Measurements from ENCODE around the gene DPYSL5.

Gene DPYSL5

GRCh38 chr2:26959331-26959730 lies 111.4 kb downstream of the DPYSL5 start:
- TF ChIP-seq TAF1 (IDR thresholded peaks at IDR 0.05; ENCODE audit: low read depth, low read length) (no peak), PAX5 (IDR thresholded peaks at IDR 0.05; ENCODE audit: insufficient read depth, low read length, severe bottlenecking) (no peak), POLR2A (IDR thresholded peaks at IDR 0.05; ENCODE audit: low read depth, low read length) (no peak), SPI1 (IDR thresholded peaks at IDR 0.05; ENCODE audit: low read depth, low read length) (no peak), POLR2AphosphoS5 (IDR thresholded peaks at IDR 0.05; ENCODE audit: low read depth, low read length) (no peak), POU2F2 (IDR thresholded peaks at IDR 0.05; ENCODE audit: low read depth, low read length) (no peak)
- DNase-seq (ENCODE audit: insufficient read length, low spot score), result no peak
- FAIRE-seq, result no peak

DNA sequence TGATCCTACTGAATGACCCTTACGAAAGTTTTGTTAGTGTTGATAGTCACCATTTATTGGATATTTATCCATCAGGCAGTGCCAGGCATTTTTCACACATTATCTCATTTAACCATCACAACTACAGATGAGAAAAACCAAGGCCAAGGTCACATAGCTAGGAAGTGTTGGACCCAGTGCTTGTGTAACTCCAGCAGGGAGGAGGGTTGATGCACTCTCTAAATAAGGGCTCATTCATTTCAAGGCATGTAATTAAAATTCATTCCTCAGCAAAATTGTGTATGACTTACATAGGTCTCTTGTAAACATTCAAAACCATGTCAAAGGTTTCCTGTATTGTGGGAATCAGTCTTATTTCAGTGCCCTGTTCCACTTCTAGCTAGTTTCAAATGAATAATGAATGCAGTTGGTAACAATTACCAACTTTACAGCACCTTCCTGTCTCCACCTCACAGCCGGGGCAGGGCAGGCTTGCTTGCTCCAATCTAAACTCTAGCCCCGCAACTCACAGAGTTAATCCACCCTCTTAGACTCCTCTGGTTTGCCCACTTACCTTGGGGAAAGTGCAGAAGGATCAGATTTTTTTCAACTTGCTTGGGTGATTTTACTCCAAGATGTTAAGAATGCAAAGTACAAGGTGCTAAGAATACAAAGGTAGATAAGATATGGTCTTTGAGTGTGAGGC lies 116.7 kb downstream of the DPYSL5 start:
- no peak for FAIRE-seq
- no peak for TF ChIP-seq POLR2AphosphoS5 (IDR thresholded peaks at IDR 0.05; ENCODE audit: low read depth, low read length)
- no peak for TF ChIP-seq PAX5 (IDR thresholded peaks at IDR 0.05; ENCODE audit: insufficient read depth, low read length, severe bottlenecking)
- no peak for TF ChIP-seq POLR2A (IDR thresholded peaks at IDR 0.05; ENCODE audit: low read depth, low read length)
- TF ChIP-seq TAF1 (IDR thresholded peaks at IDR 0.05; ENCODE audit: low read depth, low read length), result no peak
- no peak for TF ChIP-seq POU2F2 (IDR thresholded peaks at IDR 0.05; ENCODE audit: low read depth, low read length)
- no peak for TF ChIP-seq SPI1 (IDR thresholded peaks at IDR 0.05; ENCODE audit: low read depth, low read length)
- no peak for DNase-seq (ENCODE audit: insufficient read length, low spot score)

DNA sequence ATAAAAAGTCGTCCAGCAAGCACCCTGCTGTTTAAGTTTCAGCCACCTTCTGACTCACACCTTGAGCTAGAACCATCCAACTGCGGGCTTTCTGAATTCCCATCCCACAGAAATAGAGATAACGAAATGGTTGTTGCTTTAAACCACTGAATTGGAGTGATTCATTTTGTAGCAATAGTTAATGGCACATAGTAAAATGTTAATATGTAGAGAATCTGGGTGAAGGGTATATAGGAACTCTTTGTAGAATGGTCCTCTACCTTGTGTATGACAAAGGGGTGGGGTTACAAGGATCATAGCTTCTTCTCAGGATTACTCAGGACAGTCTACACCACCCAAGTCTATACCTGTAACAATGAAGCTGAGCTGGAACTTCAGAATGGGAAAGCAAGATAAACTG lies 120.1 kb downstream of the DPYSL5 start:
- DNase-seq (ENCODE audit: insufficient read length, low spot score) (no peak), FAIRE-seq (no peak)
- TF ChIP-seq SPI1 (IDR thresholded peaks at IDR 0.05; ENCODE audit: low read depth, low read length), result no peak
- TF ChIP-seq POU2F2 (IDR thresholded peaks at IDR 0.05; ENCODE audit: low read depth, low read length), result no peak
- TF ChIP-seq POLR2AphosphoS5 (IDR thresholded peaks at IDR 0.05; ENCODE audit: low read depth, low read length), result no peak
- TF ChIP-seq TAF1 (IDR thresholded peaks at IDR 0.05; ENCODE audit: low read depth, low read length), result no peak
- TF ChIP-seq POLR2A (IDR thresholded peaks at IDR 0.05; ENCODE audit: low read depth, low read length), result no peak
- TF ChIP-seq PAX5 (IDR thresholded peaks at IDR 0.05; ENCODE audit: insufficient read depth, low read length, severe bottlenecking), result no peak

- no peak for DNase-seq (ENCODE audit: insufficient read length, low spot score)
- TF ChIP-seq SPI1 (IDR thresholded peaks at IDR 0.05; ENCODE audit: low read depth, low read length) (0 out of 2 replicates have a peak, but pooled peaks have one; percentile 12), PAX5 (IDR thresholded peaks at IDR 0.05; ENCODE audit: insufficient read depth, low read length, severe bottlenecking) (no peak), POLR2A (IDR thresholded peaks at IDR 0.05; ENCODE audit: low read depth, low read length) (no peak), POLR2AphosphoS5 (IDR thresholded peaks at IDR 0.05; ENCODE audit: low read depth, low read length) (no peak)
- FAIRE-seq, result no peak
Observed at GRCh38 chr2:26969077-26969844, 121.3 kb downstream of the DPYSL5 start.

DNA sequence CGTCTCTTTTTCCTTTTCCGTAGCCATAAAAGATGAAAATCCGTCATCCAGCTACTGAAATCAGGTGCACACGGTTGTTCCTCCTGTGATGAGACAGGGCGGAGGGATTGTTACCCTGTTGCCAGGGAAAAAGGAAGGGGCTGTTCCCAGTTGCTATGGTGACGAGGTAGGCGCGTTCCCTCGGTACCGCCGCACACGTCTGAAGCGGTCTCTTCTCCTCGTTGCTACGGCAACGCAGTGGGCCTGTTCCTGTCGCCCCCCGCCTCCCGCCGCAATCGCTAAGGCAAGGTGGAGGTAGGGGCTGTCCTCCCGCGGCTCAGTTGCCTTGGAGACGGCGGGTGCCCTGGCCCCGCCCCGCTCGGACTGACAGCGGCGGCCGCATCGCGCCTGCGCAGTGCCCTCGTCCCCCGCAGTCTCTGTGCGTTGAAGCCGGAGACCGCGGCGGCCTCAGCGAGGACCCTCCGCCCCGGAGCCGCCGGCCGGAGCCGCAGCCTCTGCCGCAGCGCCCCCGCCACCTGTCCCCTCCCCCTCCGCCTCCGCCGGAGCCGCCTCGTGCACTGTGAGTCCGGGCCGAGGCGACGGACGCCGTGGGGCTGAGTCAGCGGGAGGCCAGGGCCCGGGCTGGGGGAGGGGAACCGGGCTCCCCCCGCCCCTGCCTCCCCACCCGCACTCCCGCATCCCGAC lies 122.5 kb downstream of the DPYSL5 start, which contains the start of gene MAPRE3:
TSS of gene MAPRE3 (plus strand) at position 394 of the 684 bp plus-strand sequence. CDS start 51,582 bp downstream, outside the sequence.
- FAIRE-seq (peak; percentile 91), DNase-seq (ENCODE audit: insufficient read length, low spot score) (peak; percentile 91)
- TF ChIP-seq POLR2AphosphoS5 (IDR thresholded peaks at IDR 0.05; ENCODE audit: low read depth, low read length) (no peak), POLR2A (IDR thresholded peaks at IDR 0.05; ENCODE audit: low read depth, low read length) (no peak), SPI1 (IDR thresholded peaks at IDR 0.05; ENCODE audit: low read depth, low read length) (no peak), PAX5 (IDR thresholded peaks at IDR 0.05; ENCODE audit: insufficient read depth, low read length, severe bottlenecking) (no peak), POU2F2 (IDR thresholded peaks at IDR 0.05; ENCODE audit: low read depth, low read length) (no peak)

DNA sequence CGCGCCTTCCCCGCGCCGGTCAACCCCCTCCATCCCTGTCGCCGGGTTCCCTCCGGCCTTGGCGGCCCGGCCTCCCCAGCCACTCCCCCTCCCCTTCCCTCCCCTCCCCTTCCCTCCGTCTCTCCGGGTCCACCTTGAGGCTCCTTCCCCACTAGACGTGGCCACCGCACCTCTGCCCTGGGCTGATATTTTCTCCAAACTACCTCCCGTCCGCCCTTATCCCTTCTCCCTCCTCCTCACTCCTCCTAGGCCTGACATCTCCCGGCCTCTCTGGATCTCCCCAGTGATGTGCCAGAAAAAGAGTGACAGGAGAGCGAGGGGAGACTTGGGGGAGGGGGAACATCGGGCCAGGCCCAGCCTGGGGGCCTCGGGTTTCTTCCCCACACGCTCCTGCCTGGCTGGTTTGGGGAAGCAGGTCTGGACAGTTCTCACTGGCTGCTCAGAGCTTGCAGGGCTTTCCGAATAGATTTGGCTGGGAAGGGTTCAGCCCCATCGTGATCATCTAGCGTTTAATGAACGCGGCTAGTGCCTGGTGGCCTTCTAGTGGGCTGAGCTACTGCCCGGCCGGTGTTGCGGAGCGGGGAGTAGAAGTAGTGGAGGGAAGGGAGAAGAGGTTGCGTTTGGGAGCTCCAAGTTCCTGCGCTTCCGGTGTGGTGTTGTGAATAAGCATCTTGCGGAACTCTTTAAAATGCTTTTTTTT lies 123.1 kb downstream of the DPYSL5 start:
- TF ChIP-seq PAX5 (IDR thresholded peaks at IDR 0.05; ENCODE audit: insufficient read depth, low read length, severe bottlenecking) (no peak), TAF1 (IDR thresholded peaks at IDR 0.05; ENCODE audit: low read depth, low read length) (no peak), POLR2AphosphoS5 (IDR thresholded peaks at IDR 0.05; ENCODE audit: low read depth, low read length) (no peak), POLR2A (IDR thresholded peaks at IDR 0.05; ENCODE audit: low read depth, low read length) (no peak), POU2F2 (IDR thresholded peaks at IDR 0.05; ENCODE audit: low read depth, low read length) (no peak), SPI1 (IDR thresholded peaks at IDR 0.05; ENCODE audit: low read depth, low read length) (no peak)
- no peak for DNase-seq (ENCODE audit: insufficient read length, low spot score)
- FAIRE-seq, result no peak

DNA sequence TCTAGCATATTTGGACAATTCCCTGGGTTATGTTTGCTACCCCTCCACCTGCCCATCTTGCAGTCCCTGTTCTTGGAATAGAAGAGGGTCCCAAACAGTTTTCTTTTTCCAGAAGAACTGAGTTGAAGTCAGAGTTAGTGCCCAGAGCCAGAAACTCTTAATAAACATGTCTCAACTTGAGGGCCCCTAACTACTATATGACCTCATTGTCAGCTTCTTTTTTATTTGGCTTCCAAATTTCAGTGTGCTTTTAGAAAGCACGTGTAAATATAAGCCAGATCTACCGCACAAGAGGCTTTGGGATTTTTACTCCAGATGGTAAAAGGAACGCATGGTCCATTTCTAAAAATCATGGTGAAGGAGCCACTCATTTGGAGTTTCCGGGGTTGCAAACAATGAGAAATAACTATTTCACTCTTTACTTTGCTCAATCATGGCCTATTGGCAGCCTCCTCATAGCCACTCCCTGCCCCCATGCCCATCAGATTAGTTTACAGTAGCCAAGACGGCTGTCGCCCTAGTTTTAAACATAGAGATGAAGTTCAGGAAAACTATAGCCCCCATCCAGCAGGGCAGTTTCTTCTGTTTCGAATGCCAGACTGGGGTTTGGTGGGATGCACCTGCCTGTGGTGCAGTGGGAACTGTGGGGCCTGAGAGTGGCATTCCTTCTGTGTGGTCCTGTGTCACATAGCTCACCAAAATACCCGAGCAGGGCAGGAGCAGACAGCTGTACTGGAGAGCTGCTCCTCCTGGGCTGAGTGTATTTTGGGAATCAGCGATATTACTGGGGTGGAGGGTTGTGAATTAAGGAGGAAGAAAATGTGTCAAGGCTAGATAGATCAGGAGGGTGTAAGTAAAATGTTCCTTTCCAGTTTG lies 124.2 kb downstream of the DPYSL5 start:
- DNase-seq (ENCODE audit: insufficient read length, low spot score), result no peak
- FAIRE-seq, result no peak
- TF ChIP-seq PAX5 (IDR thresholded peaks at IDR 0.05; ENCODE audit: insufficient read depth, low read length, severe bottlenecking) (no peak), POLR2A (IDR thresholded peaks at IDR 0.05; ENCODE audit: low read depth, low read length) (no peak), TAF1 (IDR thresholded peaks at IDR 0.05; ENCODE audit: low read depth, low read length) (no peak), POU2F2 (IDR thresholded peaks at IDR 0.05; ENCODE audit: low read depth, low read length) (no peak), SPI1 (IDR thresholded peaks at IDR 0.05; ENCODE audit: low read depth, low read length) (no peak)

DNA sequence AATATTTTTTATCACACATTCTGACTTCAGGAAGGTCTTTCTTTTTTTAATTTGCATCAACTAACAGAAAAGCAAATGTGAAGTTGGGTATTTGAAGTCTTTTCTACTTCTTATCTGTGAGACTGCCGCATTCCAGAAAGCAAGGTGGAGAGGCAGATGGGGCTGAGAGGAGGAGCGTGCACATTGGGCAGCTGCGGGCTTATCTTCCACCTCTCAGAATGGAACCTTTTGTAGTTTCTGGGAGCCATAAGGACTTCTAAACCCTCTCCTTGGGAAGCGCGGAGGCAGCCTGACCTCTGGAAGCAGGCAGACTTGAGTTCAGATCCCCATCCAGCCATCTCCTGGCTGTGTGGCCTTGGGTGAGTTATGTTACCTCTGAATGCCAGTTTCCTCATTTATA lies 126.4 kb downstream of the DPYSL5 start:
- TF ChIP-seq POU2F2 (IDR thresholded peaks at IDR 0.05; ENCODE audit: low read depth, low read length), result no peak
- no peak for TF ChIP-seq TAF1 (IDR thresholded peaks at IDR 0.05; ENCODE audit: low read depth, low read length)
- TF ChIP-seq PAX5 (IDR thresholded peaks at IDR 0.05; ENCODE audit: insufficient read depth, low read length, severe bottlenecking), result no peak
- no peak for TF ChIP-seq POLR2A (IDR thresholded peaks at IDR 0.05; ENCODE audit: low read depth, low read length)
- no peak for TF ChIP-seq POLR2AphosphoS5 (IDR thresholded peaks at IDR 0.05; ENCODE audit: low read depth, low read length)
- no peak for TF ChIP-seq SPI1 (IDR thresholded peaks at IDR 0.05; ENCODE audit: low read depth, low read length)
- FAIRE-seq, result no peak
- DNase-seq (ENCODE audit: insufficient read length, low spot score), result no peak
